HepG2 (cell line): Measurements from ENCODE around the gene VAMP8. TPM values are rescaled to one million over a fixed set of nuclear protein-coding genes. Genes with fewer than 3 reads are reported as not detected.
A peak's percentile ranks its signal among the peaks of the same experiment; 100 is the strongest.

ENCODE experiments used
- HNRNPUL1 ChIP-seq: fragments of 200-400 bp; formaldehyde crosslinking; IDR thresholded peaks from 2 replicates; pipeline ENCODE4 v1.6.1; 2017; ENCODE audit warnings: low read depth, mild to moderate bottlenecking, low read length, moderate library complexity
- MAFK ChIP-seq, 2 experiments: IDR thresholded peaks in 1 of 2; conservative IDR thresholded peaks in 1 of 2; 2 replicates each; pipeline ENCODE4 v1.6.1; 2011; ENCODE audit warnings: improper control_type of control experiment in 2 of 2, low read length in 2 of 2
- MXD1 ChIP-seq: sonication (generic); formaldehyde crosslinking; IDR thresholded peaks from 2 replicates; pipeline ENCODE4 v1.4.0; 2020; ENCODE audit warnings: mild to moderate bottlenecking, missing genetic modification reagents
- RARA ChIP-seq: IDR thresholded peaks from 2 replicates; pipeline ENCODE4 v1.6.1; 2016; ENCODE audit warnings: missing genetic modification reagents, missing compliant biosample characterization
- SPEN ChIP-seq: sonication (generic); formaldehyde crosslinking; IDR thresholded peaks from 2 replicates; pipeline ENCODE4 v1.5.1; 2020; ENCODE audit warnings: low read depth, mild to moderate bottlenecking, missing genetic modification reagents
- U2AF2 ChIP-seq: fragments of 200-400 bp; formaldehyde crosslinking; IDR thresholded peaks from 2 replicates; pipeline ENCODE4 v1.6.1; 2017; ENCODE audit warnings: low read depth, mild to moderate bottlenecking, low read length
- ZBTB4 ChIP-seq: sonication (generic); formaldehyde crosslinking; IDR thresholded peaks from 2 replicates; pipeline ENCODE4 v1.4.0; 2020; ENCODE audit warnings: missing genetic modification reagents, mild to moderate bottlenecking, borderline replicate concordance
- ZNF12 ChIP-seq: sonication (generic); formaldehyde crosslinking; IDR thresholded peaks from 2 replicates; pipeline ENCODE4 v1.5.0; 2020; ENCODE audit warnings: missing genetic modification reagents
- ZNF142 ChIP-seq: sonication (generic); formaldehyde crosslinking; IDR thresholded peaks from 2 replicates; pipeline ENCODE4 v1.4.0; 2020; ENCODE audit warnings: missing genetic modification reagents
- ZNF549 ChIP-seq: sonication (generic); formaldehyde crosslinking; IDR thresholded peaks from 2 replicates; pipeline ENCODE4 v1.5.0; 2020; ENCODE audit warnings: missing genetic modification reagents
- ZNF619 ChIP-seq: sonication (generic); formaldehyde crosslinking; IDR thresholded peaks from 2 replicates; pipeline ENCODE4 v1.4.0; 2020; ENCODE audit warnings: mild to moderate bottlenecking, missing genetic modification reagents
- ZNF678 ChIP-seq: sonication (generic); formaldehyde crosslinking; IDR thresholded peaks from 2 replicates; pipeline ENCODE4 v1.4.0; 2020; ENCODE audit warnings: mild to moderate bottlenecking, missing genetic modification reagents
- ZNF788 ChIP-seq: sonication (generic); formaldehyde crosslinking; IDR thresholded peaks from 2 replicates; pipeline ENCODE4 v1.5.0; 2020; ENCODE audit warnings: mild to moderate bottlenecking, missing genetic modification reagents, borderline replicate concordance
- ZSCAN20 ChIP-seq: sonication (generic); formaldehyde crosslinking; IDR thresholded peaks from 2 replicates; pipeline ENCODE4 v1.4.0; 2020; ENCODE audit warnings: missing genetic modification reagents, mild to moderate bottlenecking, borderline replicate concordance
- polyA plus RNA-seq, 8 experiments: library from polyadenylated mRNA; depleted of rRNA in 3 of 8; stranded (reverse) in 7 of 8; unstranded in 1 of 8; fragments of >200 nt; fragmentation: Illumina TruSeq in 4 of 8; extraction: Trizol in 4 of 8; gene quantifications; 2 replicates each; pipeline versions ENCODE4 v1.2.1 to v1.2.3, GENCODE V29; 2011 to 2016; ENCODE audit warnings: low read depth in 4 of 8, missing spikeins in 1 of 8, mixed read lengths in 1 of 8; ENCODE audit not compliant: insufficient read depth in 1 of 8
- total RNA-seq, 5 experiments: library from RNA; depleted of rRNA; stranded (reverse); fragments of >200 nt; fragmentation: Illumina TruSeq; extraction: Trizol; gene quantifications; 2 replicates each; pipeline ENCODE4 v1.2.3, GENCODE V29; 2016; ENCODE audit warnings: low read depth in 1 of 5
- TF ChIP-seq, protein P1 (sequence below): sonication (generic); formaldehyde crosslinking; conservative IDR thresholded peaks from 2 replicates; pipeline ENCODE4 v1.5.0; 2020; ENCODE audit warnings: missing genetic modification reagents

Gene VAMP8
- total and polyA plus RNA-seq, 2 of the 13 experiments (the other 11 are each of a cell fraction or from before 2014, with no cell fraction given), result 83.3 to 157 TPM

- TF ChIP-seq ZNF142 (peak; percentile 84; the same call in 1 of the 2 replicates), ZBTB4 (CRISPR knock-in tag) (0 out of 2 replicates have a peak, but pooled peaks have one; percentile 67), HNRNPUL1 (0 out of 2 replicates have a peak, but pooled peaks have one; percentile 26), ZNF549 (peak; percentile 87; the same call in 1 of the 2 replicates), ZNF619 (CRISPR knock-in tag) (no peak), ZSCAN20 (CRISPR knock-in tag) (no peak; the same call in 1 of the 2 replicates), ZNF678 (0 out of 2 replicates have a peak, but pooled peaks have one; percentile 22), ZNF788 (CRISPR knock-in tag) (peak; percentile 66), MAFK (conservative IDR thresholded peaks at IDR 0.05 in 1 of 2, IDR thresholded peaks at IDR 0.05 in 1 of 2; ENCODE audit: low read length in 2 of 2) (no peak), RARA (CRISPR knock-in tag) (peak; percentile 62; the same call in 1 of the 2 replicates), U2AF2 (peak; percentile 2; the same call in 1 of the 2 replicates), MXD1 (CRISPR knock-in tag) (peak; percentile 67), ZNF12 (peak; percentile 70; the same call in 1 of the 2 replicates), SPEN (CRISPR knock-in tag) (no peak; the same call in 1 of the 2 replicates)
- TF ChIP-seq, protein P1, sequence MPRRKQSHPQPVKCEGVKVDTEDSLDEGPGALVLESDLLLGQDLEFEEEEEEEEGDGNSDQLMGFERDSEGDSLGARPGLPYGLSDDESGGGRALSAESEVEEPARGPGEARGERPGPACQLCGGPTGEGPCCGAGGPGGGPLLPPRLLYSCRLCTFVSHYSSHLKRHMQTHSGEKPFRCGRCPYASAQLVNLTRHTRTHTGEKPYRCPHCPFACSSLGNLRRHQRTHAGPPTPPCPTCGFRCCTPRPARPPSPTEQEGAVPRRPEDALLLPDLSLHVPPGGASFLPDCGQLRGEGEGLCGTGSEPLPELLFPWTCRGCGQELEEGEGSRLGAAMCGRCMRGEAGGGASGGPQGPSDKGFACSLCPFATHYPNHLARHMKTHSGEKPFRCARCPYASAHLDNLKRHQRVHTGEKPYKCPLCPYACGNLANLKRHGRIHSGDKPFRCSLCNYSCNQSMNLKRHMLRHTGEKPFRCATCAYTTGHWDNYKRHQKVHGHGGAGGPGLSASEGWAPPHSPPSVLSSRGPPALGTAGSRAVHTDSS, result peak; percentile 91
These were observed 38.7 kb upstream of the VAMP8 start, which contains the start of gene MAT2A (continued) for GRCh38 chr2:85538507-85539360.
